Mucosa of stomach (tissue), 1 donor: Measurements from ENCODE around the gene IFIT2.

ENCODE experiments used
- H3K27me3 ChIP-seq: one replicate; pipeline ENCODE4 v1.7.0; 2013; ENCODE audit warnings: mild to moderate bottlenecking, low read length; ENCODE audit not compliant: control insufficient read depth, insufficient read depth
- H3K36me3 ChIP-seq: one replicate; pipeline ENCODE4 v1.7.0; 2013; ENCODE audit warnings: low read length; ENCODE audit not compliant: control insufficient read depth, insufficient read depth
- H3K4me1 ChIP-seq: one replicate; pipeline ENCODE4 v1.7.0; 2013; ENCODE audit warnings: mild to moderate bottlenecking, low read length; ENCODE audit not compliant: control insufficient read depth, insufficient read depth
- H3K4me3 ChIP-seq: one replicate; pipeline ENCODE4 v1.7.0; 2013; ENCODE audit warnings: low read length
- H3K9ac ChIP-seq: one replicate; pipeline ENCODE4 v1.7.0; 2013; ENCODE audit warnings: mild to moderate bottlenecking, low read length, moderate library complexity
- H3K9me3 ChIP-seq: one replicate; pipeline ENCODE4 v1.7.0; 2013; ENCODE audit warnings: mild to moderate bottlenecking, low read length, moderate library complexity; ENCODE audit not compliant: control insufficient read depth
- donor health status: Pancreatic carcinoma.

Gene IFIT2

GRCh38 chr10:89336241-89336640 is 34.4 kb downstream of the IFIT2 start:
- Histone ChIP-seq H3K36me3 (no peaks in the 10 kb centered on the region), H3K9ac (no peak overlapping the region), H3K27me3 (no peaks in the 10 kb centered on the region), H3K9me3 (no peaks in the 10 kb centered on the region), H3K4me3 (no peak overlapping the region), H3K4me1 (peaks cover 13% of the 10 kb centered on the region)

- H3K9me3 ChIP-seq, result no peaks in the 10 kb centered on the region
- no peaks in the 10 kb centered on the region for H3K36me3 ChIP-seq
- peaks cover 13% of the 10 kb centered on the region for H3K4me1 ChIP-seq
- no peaks in the 10 kb centered on the region for H3K27me3 ChIP-seq
- H3K9ac ChIP-seq, result no peak overlapping the region
- no peak overlapping the region for H3K4me3 ChIP-seq
Measured at GRCh38 chr10:89337484-89337883, 35.6 kb downstream of the IFIT2 start.

GRCh38 chr10:89338713-89339112 is 36.9 kb downstream of the IFIT2 start:
- Histone ChIP-seq H3K27me3 (no peaks in the 10 kb centered on the region), H3K4me1 (peaks cover 5% of the 10 kb centered on the region), H3K4me3 (no peak overlapping the region), H3K36me3 (no peaks in the 10 kb centered on the region), H3K9ac (no peak overlapping the region), H3K9me3 (no peaks in the 10 kb centered on the region)

GRCh38 chr10:89339875-89340274 is 38.0 kb downstream of the IFIT2 start:
- no peak overlapping the region for H3K9ac ChIP-seq
- no peaks in the 10 kb centered on the region for H3K27me3 ChIP-seq
- H3K9me3 ChIP-seq, result no peaks in the 10 kb centered on the region
- no peaks in the 10 kb centered on the region for H3K36me3 ChIP-seq
- no peaks in the 10 kb centered on the region for H3K4me1 ChIP-seq
- no peak overlapping the region for H3K4me3 ChIP-seq

- H3K36me3 ChIP-seq, result no peaks in the 10 kb centered on the region
- no peaks in the 10 kb centered on the region for H3K27me3 ChIP-seq
- no peaks in the 10 kb centered on the region for H3K9me3 ChIP-seq
- no peak overlapping the region for H3K4me3 ChIP-seq
- no peaks in the 10 kb centered on the region for H3K4me1 ChIP-seq
- H3K9ac ChIP-seq, result no peak overlapping the region
Measured at GRCh38 chr10:89341649-89342048, 39.8 kb downstream of the IFIT2 start.

GRCh38 chr10:89342206-89342958 is 40.5 kb downstream of the IFIT2 start:
- Histone ChIP-seq H3K9ac (no peak overlapping the region), H3K4me1 (no peaks in the 10 kb centered on the region), H3K9me3 (no peaks in the 10 kb centered on the region), H3K36me3 (no peaks in the 10 kb centered on the region), H3K4me3 (no peak overlapping the region), H3K27me3 (no peaks in the 10 kb centered on the region)

- H3K9ac ChIP-seq, result no peak overlapping the region
- H3K36me3 ChIP-seq, result no peaks in the 10 kb centered on the region
- no peaks in the 10 kb centered on the region for H3K4me1 ChIP-seq
- no peaks in the 10 kb centered on the region for H3K9me3 ChIP-seq
- H3K27me3 ChIP-seq, result no peaks in the 10 kb centered on the region
- H3K4me3 ChIP-seq, result no peak overlapping the region
Measured at GRCh38 chr10:89343089-89343767, 41.4 kb downstream of the IFIT2 start.

GRCh38 chr10:89344156-89344555 is 42.3 kb downstream of the IFIT2 start:
- Histone ChIP-seq H3K4me3 (no peak overlapping the region), H3K4me1 (no peaks in the 10 kb centered on the region)

GRCh38 chr10:89345367-89346000 is 43.6 kb downstream of the IFIT2 start:
- Histone ChIP-seq H3K27me3 (no peaks in the 10 kb centered on the region), H3K9ac (no peak overlapping the region), H3K36me3 (no peaks in the 10 kb centered on the region), H3K4me1 (peaks cover 9% of the 10 kb centered on the region), H3K9me3 (no peaks in the 10 kb centered on the region), H3K4me3 (no peak overlapping the region)

More at GRCh38 chr10:89344156-89344555, 42.3 kb downstream of the IFIT2 start:
- Histone ChIP-seq H3K9me3 (no peaks in the 10 kb centered on the region), H3K36me3 (no peaks in the 10 kb centered on the region), H3K9ac (no peak overlapping the region), H3K27me3 (no peaks in the 10 kb centered on the region)

GRCh38 chr10:89346405-89347254 is 44.8 kb downstream of the IFIT2 start:
- Histone ChIP-seq H3K4me3 (no peak overlapping the region), H3K27me3 (no peaks in the 10 kb centered on the region), H3K9me3 (no peaks in the 10 kb centered on the region), H3K4me1 (peaks cover 21% of the 10 kb centered on the region), H3K36me3 (no peaks in the 10 kb centered on the region), H3K9ac (no peak overlapping the region)

- Histone ChIP-seq H3K4me1 (peaks cover 31% of the 10 kb centered on the region), H3K27me3 (no peaks in the 10 kb centered on the region), H3K9ac (no peak overlapping the region), H3K36me3 (no peaks in the 10 kb centered on the region), H3K9me3 (no peaks in the 10 kb centered on the region), H3K4me3 (no peak overlapping the region)
Measured at GRCh38 chr10:89347701-89348457, 46.0 kb downstream of the IFIT2 start.
